ENCODE results near the gene GARNL3.
A peak's percentile ranks its signal among the peaks of the same experiment; 100 is the strongest.

The GARNL3 gene

DNA sequence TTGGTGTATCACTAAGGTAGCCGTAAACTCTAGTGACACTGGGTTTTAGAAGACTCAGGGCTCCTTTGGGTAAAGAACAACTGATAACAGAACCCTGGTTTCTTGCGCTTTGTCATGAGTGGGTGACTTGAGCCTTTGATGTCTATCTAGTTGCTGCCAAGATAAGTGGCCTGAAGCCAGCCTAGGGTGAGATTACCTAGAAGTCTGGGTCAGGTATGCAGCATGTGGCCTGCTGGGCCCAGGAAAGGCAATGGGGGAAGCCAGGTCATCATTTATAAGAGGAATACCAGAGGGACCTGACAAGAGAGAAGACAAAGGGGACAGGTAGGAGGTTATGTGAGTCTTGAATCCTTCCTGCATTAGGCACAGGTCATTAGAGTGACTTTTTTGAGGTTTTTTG, 23.2 kb upstream of the GARNL3 start:
- FAIRE-seq, result no peak

DNA sequence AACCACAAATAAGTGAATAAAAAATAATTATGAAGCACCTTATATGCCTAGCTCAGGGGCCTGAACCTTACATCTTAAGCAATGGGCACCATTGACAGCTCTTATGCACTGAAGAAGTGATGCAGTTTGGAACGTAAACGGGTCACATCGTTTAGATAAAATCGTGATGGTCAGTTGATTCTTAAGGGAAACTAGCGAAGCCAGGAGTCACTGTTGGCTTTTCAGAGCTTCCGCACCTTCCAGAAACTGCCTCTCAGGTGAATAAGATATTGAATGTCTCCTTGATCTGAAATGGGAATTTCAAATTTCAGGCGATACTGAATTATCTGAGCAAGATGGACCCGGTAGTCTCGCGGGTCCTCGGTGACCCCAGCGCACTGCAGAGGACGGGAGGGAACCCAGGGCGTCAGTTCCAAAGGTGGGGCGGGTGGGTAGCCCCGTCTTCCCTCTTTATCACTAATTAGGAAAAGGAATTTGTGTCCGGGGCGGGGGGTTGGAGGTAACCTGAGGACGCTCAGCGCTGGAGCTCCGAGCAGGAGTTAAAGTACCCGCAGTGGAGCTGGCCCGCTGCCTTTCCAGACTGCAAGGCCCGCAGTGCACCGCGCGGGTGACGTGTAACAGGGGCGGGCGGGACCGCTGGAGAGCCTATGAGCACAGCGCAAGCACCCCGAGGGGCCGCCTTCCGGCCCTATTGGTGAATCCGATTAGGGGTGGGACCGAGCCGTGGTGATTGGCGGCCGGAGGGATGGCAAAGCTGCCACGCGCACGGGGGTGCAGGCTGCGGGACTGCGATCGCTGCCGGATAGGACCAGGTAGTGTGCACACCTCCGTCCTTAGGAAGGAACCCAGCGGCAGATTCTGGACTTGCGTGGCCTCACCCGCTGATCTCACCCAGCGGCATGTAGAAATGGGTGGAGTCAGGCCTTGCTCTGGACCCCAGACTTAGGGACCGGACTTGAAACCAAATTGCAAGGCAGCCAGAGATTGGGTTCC, 19.7 kb upstream of the GARNL3 start:
- peak; percentile 86 for FAIRE-seq

DNA sequence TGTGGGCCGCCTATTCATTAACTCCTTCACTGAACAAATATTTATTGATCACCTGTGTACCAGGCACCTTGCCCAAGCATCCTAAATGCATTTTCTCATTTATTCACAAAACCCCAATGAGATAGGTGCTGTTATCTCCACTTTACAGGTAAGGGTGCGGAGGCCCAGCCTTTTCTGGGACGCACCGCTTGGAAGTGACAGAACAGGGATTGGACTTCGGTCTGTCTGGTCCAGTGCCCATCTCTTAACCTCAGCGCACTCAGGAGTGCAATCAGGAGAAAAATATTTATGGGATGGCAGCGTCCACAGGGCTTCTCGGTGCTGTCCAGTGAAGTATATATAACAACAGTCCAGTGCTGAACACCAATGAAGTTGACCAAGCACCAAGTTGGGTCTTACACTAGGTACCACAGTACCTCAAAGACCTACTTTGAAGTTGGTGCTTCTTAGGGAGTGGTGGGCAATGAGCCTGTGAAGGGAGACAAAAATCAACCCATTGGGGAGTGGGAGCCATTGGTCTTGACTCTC, 18.9 kb upstream of the GARNL3 start:
- FAIRE-seq, result no peak

GRCh38 chr9:127248241-127248640, 16.3 kb upstream of the GARNL3 start:
- FAIRE-seq, result no peak

DNA sequence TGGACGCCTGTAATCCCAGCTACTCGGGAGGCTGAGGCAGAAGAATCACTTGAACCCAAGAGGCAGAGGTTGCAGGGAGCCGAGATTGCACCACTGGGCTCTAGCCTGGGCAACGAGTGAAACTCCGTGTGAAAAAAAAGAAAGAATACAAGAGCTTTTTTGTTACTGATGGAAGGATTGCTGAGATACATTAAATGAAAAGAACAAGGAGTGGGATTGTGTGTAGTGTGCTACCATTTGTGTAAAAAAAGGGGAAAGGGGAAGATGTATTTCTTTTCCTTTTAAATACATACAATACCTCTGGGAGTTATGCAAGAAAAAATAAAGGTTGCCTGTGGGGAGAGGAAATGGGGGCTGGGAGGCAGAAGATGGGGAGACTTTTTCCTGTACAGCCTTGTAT, 14.7 kb upstream of the GARNL3 start:
- no peak for FAIRE-seq

- no peak for FAIRE-seq
Measured at GRCh38 chr9:127250896-127251391, 13.6 kb upstream of the GARNL3 start.

DNA sequence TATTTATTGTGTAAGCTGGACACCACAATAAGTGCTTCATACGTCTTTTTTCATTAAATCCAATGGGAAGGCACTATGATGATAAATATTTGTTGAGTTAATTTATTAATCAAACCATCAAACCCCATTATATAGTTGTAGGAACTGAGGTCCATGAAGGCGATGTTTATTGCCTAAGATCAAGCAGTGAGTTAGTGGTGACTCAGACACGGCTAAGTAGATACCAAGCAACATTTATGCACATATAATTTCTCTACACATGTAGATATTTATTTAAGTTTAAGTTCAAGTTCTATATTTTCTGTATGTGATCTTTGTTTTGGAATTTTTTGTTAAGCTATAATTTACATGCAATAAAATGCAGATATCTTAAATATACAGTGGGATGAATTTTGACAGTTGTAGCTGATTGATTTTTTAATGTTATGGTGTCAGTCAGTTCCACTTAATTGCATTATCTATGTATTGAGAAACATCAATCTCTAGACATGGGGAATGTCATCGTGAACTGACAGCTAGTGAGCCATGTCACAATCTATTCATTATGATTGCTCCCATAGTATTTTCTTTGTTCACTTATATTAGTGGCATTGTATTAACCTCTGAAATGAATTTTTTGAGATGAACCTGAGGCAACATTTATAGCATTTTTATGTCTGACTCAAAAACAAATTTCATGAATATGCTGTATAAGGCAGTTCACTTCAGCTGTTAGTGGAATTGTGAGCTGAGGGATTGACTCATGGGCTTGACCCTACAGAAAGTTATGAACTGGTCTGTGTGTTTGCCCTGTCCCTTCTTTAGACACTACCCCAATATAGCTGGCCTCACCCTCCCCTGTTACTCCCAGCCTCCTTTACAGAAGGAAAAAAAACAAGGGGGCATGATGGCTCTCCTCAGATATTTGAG, 11.9 kb upstream of the GARNL3 start:
- no peak for FAIRE-seq

DNA sequence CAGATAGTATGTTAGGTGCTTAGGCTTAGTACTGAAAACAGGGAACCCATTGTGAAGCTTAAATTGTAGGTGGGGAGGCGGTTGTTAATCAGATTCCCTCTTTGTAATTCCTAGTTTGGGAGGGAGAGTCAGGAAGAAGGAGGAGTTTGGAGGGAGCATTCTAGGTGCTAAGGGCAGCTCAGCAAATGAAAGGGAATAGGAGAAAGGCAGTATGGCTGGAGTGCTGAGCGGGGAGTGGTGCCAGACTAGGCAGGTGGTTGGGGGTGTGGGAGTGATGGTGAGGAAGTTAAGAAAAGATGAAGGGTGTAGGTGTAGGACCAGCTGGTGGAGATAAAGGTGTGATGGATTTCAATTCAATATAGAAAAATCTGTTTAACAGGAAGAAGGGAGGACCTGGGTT, 11.1 kb upstream of the GARNL3 start:
- FAIRE-seq, result no peak

DNA sequence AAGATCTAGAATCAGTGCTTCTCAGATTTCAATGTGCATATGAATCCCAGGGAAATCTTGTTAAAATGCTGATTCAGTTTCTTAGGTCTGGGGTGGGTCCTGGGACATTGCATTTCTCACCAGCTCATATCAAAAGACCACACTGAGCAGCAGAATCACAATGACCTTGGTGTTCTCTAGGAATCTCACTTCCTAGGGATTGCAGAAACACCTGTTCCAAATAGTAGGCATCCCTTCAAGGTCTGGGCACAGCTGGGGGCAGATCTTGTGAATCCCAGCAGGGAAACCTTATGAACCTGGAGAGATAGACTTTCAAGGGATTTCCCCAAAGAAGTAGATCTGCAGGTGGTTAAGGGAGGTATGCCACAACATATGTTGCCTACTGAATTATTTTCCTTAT, 8.9 kb upstream of the GARNL3 start:
- no peak for FAIRE-seq

- no peak for FAIRE-seq
Measured at GRCh38 chr9:127256324-127256723, 8.2 kb upstream of the GARNL3 start.

DNA sequence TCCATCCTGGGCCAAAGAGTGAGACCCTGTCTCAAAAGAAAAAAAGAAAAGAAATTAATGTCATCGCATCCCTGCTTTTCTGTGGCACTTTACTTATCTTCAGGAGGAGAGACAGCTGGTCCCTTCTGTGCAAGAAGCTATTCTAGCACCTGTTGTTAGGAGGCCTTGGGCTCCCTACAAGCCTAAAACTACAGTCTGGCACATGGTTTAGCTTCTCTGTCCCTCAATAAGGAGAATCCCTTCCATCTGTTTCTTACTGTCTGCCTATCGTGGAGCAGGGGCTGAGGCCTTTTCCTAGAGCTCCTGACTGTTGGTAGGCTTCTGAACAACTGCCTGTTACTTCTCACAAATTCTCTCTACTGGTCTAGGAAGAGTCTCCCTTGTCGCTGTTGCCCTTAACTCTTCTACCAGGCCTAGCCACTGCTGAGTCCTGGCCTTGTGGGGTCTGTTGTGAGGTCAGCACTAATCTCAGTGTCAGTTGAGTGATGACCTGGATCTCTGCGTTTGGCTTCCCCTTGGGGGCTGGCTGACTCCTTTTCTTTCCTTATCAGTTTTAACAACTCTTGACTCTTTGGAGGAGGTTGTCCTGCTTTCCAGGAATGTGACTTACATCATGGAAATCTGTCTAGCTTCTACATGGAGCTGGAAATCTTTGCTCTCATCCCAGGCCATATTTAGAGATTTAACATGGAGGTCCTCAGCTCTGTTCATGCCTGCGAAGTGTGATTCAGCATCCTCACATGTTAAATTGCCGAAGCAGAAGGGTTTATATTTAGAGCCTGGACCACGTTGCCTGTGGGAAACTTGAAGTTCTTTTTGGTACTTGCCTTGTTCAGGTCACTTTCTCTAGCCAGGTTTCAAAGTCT, 5.7 kb upstream of the GARNL3 start:
- no peak for FAIRE-seq

- no peak for FAIRE-seq
Measured at GRCh38 chr9:127262602-127263001, 2.0 kb upstream of the GARNL3 start.

- no peak for FAIRE-seq
Measured at GRCh38 chr9:127263237-127263636, 1.3 kb upstream of the GARNL3 start.

- no peak for FAIRE-seq
Measured at GRCh38 chr9:127263664-127264063, 910 bp upstream of the GARNL3 start.

DNA sequence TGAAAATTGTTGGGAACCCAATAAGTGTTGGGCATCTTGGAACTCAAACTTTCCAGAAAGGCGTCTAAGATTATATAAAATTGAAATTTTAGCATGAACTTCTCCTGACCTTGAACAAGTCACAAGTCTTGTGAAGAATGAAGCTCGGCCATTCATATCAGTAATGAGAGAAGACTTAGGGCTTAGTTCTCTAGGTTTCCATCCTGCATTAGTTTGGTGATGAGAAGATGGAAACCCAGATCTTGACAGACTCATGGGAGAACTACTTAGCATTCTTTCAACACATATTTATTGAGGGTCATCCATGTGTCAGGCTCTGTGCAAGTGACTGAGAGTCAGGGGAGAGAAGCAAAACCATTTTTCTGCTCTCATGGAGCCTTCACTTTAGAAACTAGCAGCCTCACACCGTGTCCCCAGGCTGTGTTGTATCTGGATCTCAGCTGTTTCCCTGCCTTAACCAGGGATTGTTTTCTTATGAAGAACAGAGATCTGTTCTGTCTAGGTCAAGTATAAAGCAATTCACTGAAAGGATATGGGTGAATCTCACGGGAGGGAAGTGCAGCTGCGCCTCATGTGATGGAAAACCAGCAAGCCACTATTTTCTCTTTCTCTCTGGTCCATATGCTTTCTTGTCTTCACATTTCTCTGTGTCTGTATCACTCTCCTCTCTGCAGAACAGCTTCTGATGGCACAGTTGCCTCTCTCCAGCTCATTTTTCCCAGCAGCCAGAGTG, 3.4 kb downstream of the GARNL3 start:
- FAIRE-seq, result no peak

DNA sequence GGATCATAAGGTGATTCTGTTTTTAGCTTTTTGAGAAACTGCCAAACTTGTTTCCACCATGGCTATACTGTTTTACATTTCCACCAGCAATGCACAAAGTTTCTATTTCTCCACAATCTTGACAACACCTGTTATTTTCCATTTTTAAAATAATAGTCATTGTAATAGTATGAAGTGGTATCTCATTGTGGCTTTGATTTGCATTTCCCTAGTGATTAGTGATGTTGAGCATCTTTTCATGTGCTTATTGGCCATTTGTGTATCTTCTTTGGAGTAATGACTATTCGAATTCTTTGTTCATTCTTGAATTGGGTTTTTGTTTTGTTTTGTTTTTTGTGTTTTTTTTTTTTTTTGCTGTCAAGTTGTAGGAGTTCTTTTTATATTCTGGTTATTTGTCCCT, 4.9 kb downstream of the GARNL3 start:
- FAIRE-seq, result no peak

GRCh38 chr9:127273326-127273725, 8.8 kb downstream of the GARNL3 start:
- no peak for FAIRE-seq

DNA sequence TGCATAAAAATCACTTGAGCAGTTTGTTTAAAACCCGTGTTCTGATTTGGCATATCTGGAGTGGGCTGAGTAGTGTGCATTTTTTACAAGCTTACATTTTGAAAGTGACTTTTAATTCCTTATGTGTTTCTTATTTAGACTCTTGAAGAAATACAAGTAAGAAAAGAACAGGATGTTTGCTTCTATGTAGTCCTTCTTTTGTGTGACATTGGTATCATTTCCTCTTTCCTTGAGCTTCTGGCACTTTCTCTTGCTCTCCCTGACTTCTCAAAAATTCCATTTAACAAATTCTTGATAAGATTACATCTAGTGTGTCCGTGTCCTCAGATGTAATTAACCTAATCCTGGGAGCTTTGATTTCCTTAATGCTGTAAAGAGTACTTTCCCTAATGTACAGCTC, 12.5 kb downstream of the GARNL3 start:
- FAIRE-seq, result no peak

DNA sequence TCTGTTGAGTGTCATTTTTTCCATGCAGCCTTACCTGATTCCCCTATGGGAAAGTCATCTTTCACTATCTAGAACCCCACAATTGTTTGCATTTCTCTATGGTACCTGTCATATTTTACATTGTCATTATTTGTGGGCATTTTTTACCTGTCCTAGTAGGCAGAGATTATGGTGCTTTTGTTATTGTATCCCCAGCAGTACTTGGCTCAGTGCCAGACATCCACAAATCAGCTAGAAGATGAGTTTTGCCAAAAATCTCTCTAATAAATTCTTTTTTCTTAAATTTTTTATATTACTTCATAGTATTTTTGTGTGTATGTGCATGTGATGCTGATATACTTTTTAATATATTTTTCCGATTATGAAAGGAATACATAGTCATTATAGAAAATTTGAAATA, 13.2 kb downstream of the GARNL3 start:
- FAIRE-seq, result peak; percentile 68

DNA sequence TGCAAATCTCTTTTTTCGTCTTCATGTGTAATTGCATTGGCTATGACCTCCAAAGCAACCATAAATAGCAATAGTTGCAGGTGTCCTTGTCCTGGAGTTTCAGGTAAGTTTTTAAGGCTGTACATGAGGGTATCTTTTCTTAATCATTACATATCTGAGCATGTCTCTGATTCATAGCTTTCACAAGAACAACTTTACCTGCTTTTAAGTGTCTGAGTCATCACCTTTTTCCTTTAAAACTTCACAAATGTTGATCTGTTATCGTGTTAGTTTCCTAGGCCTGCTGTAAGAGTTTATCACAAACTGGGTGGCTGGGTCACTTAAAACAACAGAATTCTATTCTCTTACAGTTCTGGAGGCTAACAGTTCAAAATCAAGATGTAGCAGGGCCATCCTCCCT, 13.8 kb downstream of the GARNL3 start:
- FAIRE-seq, result no peak

GRCh38 chr9:127279717-127280285, 15.2 kb downstream of the GARNL3 start:
- no peak for FAIRE-seq
